NCI-H1048 (cell line): ENCODE data around the gene HOXD4.

Experiments used
- DNase-seq: peaks from one replicate; lab custom pipeline; 2025; lab: John Stamatoyannopoulos, UW

Gene HOXD4

DNA sequence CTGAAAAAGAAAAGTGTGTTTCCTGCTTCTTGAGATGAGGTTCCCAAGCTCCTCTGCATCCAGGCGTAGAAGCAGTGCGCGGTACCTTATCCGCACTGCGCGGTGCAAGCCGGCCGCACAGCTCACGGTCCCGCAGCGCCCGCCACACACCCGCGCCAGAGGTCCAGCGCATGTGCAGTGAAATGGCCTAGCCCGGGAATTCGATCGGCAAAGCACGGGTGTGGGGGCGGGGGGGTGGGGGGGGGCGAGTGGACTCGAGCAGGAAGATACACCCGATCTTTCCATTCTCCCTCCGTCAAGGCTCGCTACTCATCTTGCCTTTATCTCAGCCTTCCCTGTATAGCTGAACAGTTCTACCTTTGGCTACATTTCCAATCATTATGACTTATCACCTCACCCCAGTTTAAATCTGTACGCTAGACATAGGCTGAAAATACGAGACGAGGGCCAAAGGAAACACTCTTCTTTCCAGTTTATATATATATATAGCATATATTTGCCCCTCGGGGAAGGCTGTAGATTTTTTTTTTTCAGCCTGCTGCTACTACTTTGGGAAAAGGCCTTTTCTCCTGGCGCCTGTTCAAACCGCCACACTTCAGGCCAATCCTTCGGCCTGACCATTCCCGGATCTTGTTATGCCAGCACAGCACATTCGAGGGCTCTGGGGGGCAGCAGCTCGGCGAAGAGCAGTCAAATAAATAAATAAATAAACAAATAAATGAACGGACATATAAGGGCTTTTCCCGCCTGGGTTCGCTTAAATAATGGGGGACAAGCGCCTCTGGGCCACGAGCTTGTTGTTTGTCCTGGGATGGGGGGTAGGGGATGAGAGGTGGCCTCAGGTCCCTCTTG, 11.5 kb upstream of the HOXD4 start:
- DNase-seq, result no peak

DNA sequence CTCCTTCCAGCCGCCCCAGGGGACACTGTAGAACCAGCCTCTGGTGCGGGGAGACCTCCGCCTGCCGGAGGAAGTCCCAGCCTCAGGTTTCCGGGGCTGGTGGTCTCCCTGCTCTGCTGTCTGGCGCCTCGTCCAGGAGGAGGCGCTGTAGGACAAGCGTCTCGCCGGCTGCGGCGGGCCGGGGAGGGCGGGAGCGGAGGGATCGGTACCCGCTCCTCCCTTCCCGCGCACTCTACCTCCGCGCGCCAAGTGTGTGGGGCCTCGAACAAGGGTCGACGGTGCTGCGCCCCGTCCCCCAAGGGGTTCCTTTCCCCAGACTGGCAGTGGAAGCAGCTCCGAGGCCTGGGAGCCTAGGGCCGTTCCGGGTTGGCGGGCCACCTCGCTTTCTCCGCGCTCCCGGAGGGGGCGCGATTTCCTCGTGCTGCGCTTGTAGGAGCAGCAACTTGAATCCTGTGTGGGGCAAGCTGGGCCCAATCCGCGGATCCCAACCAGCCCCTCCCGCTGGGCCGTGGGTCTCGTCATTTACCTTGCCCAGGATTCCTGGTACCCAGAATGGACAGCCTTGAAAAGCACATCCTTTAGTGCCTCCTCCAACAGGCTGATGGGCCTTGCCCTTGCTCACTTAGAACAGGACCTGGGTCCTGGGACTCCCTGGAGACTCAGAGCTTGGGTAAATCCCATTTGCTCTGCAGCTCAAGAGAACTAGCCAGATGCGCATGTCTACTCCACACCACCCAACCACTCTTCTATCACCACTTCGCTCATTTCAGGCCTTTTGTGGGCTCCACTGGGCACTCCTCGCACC, 10.6 kb upstream of the HOXD4 start:
- peak; percentile 53 for DNase-seq

DNA sequence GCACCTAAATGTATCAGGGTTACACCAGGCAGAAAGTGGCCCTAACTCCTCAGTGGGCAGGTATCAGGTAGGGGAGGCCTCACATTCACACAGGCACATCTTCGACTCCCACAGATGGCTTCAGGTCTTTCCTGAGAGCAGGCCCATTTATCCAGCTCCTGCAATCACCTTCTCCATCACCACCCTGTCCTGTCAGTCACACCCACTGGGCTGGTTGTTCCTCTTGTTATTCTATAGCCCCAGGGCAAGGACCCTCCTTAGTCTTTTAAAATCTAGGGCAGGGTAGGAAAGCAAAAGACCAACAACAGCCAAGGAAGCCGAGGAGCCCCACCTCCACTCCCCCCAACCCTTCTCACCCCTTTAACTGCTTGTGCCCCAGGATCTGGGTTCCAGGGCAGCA, 9.1 kb upstream of the HOXD4 start:
- no peak for DNase-seq

DNA sequence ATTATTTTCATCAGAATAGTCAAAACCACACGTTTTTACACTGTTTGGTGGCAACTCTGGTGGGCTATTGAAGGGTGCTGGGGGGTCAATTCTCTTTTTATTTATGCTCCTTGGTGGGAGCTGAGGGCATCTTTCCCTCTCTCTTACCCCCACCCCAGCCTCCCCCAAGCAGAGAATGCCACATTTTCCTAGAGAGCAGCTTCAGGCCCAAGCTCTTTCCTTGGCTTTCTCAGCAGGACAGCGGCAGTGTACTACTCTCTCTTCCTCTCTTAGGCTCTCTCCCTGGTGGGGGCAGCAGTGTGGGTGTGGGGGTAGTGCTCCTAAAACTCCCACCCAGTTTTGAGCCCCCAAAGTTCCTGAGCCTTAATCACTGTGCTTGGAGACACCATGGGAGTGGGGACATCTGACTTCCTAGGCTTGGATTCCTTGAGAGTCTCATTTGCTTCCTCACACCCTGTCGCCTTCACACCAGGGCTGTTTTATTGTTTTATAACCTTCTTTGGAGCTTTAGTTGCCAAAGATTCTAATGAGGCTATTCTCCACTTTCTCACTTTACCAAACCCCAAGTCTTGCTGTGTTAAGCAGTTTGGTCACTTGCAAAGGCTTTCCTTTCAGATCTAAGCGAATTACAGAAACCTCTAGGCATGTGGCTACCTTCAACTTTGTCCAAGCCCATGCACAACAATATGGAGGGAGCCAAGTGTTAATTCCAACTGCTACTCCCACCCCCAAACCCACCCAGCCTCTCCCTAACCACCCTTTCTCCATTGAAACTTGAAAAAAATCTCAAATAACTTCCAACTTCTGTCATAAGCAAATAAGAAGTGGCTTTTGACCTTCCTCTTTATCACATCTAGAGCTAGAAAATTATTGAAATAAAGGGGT, 6.0 kb upstream of the HOXD4 start:
- DNase-seq, result no peak

DNA sequence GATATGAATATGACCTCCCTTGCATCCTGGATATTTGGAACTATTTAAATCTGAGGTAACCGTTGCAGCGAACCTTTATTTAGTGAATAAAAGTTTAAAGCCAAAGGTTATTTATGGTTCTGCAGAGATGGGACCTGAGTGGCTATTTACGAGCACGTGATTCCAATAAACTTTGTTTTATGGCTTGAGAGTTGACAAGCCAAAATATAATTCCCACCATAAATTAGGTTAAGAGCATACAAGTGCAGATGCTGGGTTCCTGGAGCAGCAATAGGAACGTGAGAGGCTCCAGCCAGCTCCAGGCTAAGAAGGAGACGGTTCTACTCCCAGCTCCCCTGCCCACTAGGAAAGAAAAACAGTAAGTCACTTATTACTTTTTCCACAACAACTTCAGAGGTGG, 5.2 kb upstream of the HOXD4 start:
- DNase-seq, result no peak

DNA sequence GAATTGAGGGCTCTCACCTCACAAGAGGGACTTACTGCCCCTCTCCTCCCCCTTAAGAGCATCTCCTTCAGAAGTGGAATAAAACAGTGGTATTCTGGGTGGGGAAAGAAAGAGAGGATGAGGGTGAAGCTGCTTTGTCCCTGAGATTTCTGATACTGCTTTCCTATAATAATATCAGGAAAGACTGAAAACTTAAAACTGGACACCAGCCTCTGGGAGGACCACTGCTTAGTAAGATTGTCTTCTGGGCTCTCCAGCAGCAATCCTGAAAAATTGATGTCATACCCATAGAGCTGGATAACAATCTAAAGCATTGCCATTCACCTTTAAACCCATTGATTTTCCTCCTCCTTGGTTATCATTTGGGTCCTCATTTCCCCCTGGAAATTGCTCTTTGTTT, 4.7 kb upstream of the HOXD4 start:
- no peak for DNase-seq

DNA sequence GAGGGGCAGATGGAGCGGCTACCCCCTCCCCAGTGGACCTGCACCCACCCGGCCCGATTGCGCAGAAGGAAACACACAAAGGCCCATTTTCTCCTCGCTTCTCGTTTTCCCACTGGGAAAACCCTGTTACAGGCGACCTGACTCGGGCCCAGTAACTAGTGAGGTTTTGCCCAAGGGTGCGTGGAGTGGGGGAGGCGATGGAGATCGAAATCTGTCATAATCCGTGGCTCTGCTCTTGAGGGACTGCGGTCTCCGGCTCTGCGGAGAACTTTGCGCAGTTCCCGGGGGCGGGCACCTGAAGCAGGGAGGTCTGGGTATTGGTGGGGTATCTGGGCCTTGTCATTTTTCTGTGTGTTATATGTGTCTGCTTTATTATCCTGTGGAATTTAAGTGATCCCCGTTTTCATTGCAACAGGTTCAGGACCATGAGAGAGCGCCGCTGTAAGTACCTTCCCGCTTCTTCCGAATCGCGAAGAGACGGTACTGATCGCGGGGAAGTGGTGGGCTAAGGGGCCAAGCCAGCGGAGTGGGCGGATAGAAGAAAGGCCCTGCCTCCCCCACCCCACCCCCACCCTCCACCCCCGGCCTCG, 4.0 kb upstream of the HOXD4 start:
- DNase-seq, result no peak

DNA sequence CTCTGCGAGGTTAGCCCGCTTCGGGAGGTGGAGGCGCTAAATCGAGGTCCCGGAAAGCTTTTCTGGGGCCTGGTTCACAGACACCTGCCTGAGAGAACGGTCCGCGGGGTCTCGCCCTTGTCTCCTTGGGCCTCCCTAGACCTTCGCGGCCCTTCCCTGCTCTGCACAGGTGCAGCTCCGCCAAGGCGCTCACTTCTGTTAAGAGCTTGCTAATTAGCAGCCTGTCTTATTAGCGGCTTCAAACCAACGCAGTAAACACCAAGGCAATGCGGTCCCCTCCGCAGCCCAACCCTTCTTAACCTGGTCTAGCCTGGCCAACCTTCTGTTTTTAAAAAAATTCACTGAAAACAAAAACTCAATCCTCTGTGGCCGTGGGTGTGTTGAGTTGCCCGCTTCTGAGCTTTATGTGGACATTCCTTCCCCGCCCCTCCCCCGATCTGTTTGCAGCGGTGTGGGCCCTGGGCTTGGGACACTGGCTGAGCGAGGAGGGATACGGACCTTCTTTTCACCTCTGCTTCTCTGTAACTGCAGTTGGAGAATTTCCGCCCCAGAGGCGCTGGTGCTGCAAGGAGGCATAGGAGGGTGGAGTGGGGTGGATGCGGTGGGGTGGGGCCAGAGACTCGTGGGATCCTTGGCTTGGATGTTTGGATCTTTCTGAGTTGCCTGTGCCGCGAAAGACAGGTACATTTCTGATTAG, 3.4 kb upstream of the HOXD4 start:
- DNase-seq, result no peak

DNA sequence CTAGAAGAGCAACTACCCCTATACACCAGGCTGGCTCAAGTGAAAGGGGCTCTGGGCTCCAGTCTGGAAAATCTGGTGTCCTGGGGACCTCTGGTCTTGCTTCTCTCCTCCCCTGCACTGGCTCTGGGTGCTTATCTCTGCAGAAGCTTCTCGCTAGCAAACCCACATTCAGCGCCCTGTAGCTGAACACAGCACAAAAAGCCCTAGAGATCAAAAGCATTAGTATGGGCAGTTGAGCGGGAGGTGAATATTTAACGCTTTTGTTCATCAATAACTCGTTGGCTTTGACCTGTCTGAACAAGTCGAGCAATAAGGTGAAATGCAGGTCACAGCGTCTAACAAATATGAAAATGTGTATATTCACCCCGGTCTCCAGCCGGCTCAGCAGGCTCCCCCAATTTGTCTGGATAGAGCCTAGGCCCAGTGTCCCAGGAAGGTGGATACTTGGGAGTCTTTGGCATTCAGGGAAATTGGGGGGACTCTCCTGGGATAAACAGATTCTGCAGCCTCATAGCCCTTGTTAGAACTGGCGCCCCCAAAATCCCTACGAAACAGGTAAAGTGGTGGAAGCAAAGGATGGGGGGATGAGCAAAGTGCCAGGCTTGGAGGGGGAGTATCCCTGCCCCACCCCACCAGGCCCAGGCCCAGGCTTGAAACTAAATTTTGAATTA, 2.5 kb upstream of the HOXD4 start:
- no peak for DNase-seq

DNA sequence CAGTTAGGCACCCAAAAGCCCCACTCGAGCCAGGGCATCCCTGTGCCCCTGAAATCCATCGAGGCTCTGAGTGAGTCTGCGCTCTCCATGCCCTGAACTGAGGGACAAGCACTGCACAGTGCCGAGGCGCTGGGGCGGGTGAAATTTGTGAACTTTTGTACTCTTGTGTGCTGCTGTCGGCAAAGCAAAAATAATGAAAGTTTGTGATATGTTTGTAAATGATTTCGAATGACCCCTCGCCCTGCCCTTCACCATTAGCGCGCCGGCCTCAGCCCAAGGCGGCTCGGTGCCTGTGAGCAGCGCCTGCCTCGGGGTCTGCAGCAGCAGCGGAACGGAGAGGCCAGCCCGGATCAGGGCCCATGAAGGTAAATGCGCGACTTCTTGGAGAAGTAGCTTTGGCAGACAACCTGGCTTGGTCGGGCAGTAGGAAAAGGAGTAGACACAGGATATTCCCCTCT, 1.8 kb upstream of the HOXD4 start:
- DNase-seq, result no peak

DNA sequence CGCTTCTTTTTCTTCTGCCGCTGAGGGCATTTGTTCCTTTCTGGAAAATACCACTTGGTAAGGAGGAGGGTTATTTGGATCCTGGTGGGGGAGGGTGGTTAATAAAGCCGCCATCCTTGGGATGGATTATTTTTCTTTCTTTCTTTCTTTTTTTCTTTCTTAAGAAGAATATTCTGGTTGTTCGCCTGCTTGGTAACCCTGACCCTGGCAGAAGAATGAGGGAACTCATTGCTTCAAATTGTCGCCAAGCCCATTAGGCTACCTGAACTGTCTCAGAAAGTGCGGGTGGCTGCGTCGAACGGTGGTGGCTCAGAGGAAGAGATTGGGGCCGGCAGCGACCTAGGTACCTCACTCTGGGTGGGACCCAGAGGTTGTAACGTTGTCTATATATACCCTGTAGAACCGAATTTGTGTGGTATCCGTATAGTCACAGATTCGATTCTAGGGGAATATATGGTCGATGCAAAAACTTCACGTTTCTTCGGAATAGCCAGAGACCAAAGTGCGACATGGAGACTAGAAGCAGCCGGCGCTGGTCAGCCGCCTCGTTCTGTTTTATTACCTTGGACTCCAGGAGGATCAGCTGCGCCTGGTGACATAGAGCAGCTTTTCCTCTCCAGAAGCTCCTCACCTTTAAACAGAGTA, 1.3 kb upstream of the HOXD4 start:
- DNase-seq, result no peak

DNA sequence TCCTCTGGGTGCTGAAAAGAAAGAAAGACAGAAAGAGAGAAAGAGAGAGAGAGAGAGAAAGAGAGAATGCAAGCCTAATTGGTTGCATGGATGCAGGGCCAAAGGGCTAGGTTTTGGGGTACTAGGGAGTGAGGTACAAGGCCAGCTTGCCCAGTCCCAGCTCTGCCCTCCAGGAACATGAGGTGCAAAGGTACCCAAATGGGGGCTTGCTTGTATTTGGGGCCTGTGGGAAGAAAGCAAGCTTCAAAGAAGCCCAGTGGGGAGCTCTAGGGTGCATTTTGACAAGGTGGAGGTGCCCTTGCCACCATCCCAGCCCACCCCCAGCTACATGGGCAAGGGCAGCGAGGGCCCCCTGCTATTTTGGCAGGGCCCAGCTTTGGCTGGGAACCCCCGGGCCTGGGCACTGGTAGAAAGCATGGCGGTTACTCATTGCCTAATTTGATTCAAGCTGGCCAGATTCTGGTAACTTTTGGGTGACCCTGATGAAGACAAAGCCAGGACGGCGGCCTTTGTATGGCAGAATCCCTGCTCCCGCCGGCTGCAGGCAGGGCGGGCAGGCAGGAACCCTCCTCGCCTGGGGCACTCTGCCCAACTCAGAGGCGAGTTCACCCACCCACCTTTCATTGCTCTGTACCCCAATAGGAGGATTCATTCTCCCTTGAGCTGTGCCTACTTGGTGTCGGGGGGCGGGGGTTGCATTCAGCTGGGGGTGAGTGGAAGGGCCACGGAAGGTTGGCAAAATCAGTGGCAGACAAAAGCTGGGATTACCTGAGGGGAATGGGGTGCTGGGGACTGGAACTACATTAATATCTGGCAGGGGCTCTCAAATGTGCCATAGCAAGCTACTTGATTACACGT, 537 bp upstream of the HOXD4 start:
- DNase-seq, result no peak

DNA sequence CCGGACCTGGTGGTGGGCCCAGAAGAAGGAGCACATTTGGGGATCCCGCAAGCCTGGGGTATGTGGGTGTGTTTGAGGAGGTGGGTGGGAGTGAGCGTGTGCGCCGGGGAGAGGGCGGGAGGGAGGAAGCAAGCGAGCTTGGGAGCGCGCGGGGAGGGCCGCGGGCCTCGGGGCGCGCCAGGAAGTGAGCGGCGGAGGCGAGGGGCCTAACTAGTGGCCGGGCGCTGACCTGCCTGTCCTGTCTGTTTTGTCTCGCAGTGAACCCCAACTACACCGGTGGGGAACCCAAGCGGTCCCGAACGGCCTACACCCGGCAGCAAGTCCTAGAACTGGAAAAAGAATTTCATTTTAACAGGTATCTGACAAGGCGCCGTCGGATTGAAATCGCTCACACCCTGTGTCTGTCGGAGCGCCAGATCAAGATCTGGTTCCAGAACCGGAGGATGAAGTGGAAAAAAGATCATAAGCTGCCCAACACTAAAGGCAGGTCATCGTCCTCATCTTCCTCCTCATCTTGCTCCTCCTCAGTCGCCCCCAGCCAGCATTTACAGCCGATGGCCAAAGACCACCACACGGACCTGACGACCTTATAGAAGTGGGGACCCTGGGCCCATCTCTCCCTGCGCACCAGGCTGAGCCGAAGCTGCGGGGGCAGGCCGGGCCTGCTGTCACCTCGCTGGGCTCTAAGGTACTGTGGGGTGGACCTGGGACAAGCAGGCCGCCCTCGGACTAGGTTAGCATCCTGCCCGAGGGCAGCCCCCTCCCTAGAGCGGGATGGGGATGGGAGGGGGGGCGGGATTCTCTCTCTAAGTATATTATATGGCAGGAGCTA, 1.2 kb downstream of the HOXD4 start:
- DNase-seq, result no peak

DNA sequence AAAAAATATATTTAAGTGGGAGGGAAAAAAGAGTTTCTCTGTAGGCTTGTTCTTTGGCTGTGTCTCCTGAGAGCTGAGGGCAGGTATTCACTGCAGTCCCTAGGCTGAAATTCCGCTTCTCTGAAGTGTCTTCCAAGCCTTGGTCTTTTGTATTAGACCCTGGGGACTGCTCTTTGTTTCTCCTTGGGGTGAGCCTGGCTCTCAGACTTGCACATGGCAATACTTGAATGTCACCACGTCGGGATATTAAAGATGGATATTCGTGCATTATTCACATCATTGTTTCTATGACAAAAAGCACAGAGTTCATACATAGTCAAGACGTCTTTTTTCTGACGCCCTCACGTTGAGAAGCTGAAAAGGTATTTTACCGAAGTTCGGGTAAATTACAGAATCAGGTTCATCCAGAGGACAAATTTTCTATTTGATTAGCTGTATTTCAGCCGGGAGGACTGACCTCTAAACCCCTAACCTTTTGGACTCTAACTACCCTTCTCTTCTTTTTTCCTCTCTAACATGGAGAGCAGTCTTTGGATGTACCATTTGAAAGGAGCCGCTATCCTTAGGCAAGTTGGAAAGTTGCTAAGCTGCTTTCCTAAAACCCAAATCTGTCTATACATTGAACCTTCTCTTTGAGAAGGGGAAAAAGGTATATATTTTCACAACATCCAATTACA, 3.4 kb downstream of the HOXD4 start:
- DNase-seq, result no peak

DNA sequence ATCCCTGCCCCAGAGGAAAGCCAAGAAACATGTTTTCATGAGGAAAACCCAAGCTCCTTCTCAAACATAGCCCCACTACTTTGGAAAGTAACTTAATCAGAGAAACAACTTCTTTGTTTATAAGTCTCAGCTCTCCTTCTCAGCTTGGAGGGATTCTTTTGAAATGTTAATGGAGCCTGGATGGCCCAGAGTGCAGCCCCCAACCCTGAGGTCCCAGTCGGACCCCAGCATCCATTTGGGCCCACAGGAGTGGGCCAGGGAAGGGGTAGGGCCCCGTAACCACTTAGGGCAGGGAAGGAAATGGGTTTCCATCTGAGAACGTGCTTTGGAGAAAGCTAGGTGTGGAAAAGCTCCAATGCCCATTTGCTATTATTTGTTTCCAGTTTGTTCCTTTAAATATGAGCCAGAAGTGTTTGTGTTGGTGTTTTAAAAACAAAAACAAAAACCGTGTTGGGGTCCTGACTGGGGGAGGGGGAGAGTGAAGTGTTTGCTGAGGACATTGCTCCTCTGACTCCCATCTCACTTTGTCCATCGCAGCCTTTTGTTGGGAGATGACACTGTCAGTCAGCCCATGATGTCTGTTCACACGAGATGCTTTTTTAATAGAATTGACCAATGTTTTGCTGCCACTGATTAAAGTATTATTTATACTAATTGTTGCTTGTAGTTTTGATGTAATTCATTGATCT, 4.2 kb downstream of the HOXD4 start:
- no peak for DNase-seq

DNA sequence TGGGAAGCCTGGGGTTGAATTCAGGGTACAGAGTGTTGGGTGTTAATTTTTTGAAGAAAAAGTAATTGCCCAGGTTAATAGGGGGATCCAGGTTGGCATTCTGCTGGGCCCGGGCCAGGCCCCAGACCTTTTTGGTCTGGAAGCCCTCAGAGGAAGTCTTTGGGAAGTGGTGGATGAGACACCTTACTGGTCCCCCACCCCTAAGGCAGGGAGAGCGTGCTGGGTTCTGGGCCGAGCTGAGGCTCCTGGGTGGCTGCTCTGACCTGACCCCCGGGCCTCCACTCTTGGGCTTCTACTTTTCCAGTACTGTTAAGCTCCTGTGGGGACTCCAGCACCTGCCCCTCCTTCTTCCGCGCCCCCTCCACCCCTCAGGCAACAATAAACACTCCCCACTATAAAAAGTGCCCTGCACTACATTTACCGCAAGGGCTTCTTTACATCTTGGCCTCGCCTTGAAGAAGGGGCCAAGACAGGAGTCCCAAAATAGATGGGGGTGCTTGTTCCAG, 5.0 kb downstream of the HOXD4 start:
- DNase-seq, result no peak
